OCI-LY1 (cell line): ENCODE measurements around the gene CIAO3.

Source experiments
- H2AFZ ChIP-seq: fragments of 200-600 bp; sonication (generic), shearing (Covaris generic); 2 replicates; pipeline ENCODE4 v1.6.0; 2014; ENCODE audit warnings: antibody characterized with exemption, mild to moderate bottlenecking, low read length
- H3F3A ChIP-seq: fragments of 200-600 bp; sonication (generic), shearing (Covaris generic); 2 replicates; pipeline ENCODE4 v1.6.0; 2014; ENCODE audit warnings: mild to moderate bottlenecking, antibody characterized with exemption, low read length, moderate library complexity; ENCODE audit not compliant: insufficient read depth
- H3K27ac ChIP-seq: fragments of 200-600 bp; sonication (generic); 2 replicates; pipeline ENCODE4 v1.5.1; 2014; ENCODE audit warnings: low read length, mixed run types, mild to moderate bottlenecking, low read depth; ENCODE audit not compliant: poor library complexity, severe bottlenecking
- H3K27me3 ChIP-seq: fragments of 200-600 bp; sonication (generic); 2 replicates; pipeline ENCODE4 v1.6.0; 2014; ENCODE audit warnings: antibody characterized with exemption, mild to moderate bottlenecking, low read length, moderate library complexity; ENCODE audit not compliant: insufficient read depth
- H3K36me3 ChIP-seq: fragments of 200-600 bp; sonication (generic); 2 replicates; pipeline ENCODE4 v1.6.1; 2014; ENCODE audit warnings: mild to moderate bottlenecking, antibody characterized with exemption, low read length, moderate library complexity, mixed read lengths; ENCODE audit not compliant: insufficient read depth
- H3K4me1 ChIP-seq: fragments of 200-600 bp; sonication (generic); 2 replicates; pipeline ENCODE4 v1.5.1; 2014; ENCODE audit warnings: mild to moderate bottlenecking, low read length, moderate library complexity; ENCODE audit not compliant: insufficient read depth, severe bottlenecking
- H3K4me2 ChIP-seq: fragments of 200-600 bp; sonication (generic), shearing (Covaris generic); 2 replicates; pipeline ENCODE4 v1.6.1; 2014; ENCODE audit warnings: low read length
- H3K4me3 ChIP-seq: fragments of 200-600 bp; sonication (generic); 2 replicates; pipeline ENCODE4 v1.5.1; 2014; ENCODE audit warnings: low read length, low read depth, mild to moderate bottlenecking, mixed read lengths; ENCODE audit not compliant: poor library complexity, severe bottlenecking
- H3K79me2 ChIP-seq: fragments of 200-600 bp; shearing (Covaris generic); 2 replicates; pipeline ENCODE4 v1.6.1; 2016; ENCODE audit warnings: mixed run types, low read length, mixed read lengths; ENCODE audit not compliant: insufficient read depth
- H3K9ac ChIP-seq: fragments of 200-600 bp; sonication (generic), shearing (Covaris generic); 2 replicates; pipeline ENCODE4 v1.6.1; 2014; ENCODE audit warnings: mild to moderate bottlenecking, low read length, mixed read lengths
- H3K9me2 ChIP-seq: fragments of 200-600 bp; sonication (generic), shearing (Covaris generic); 2 replicates; pipeline ENCODE4 v1.6.1; 2014; ENCODE audit warnings: low read depth, mild to moderate bottlenecking, low read length, mixed read lengths
- H3K9me3 ChIP-seq: fragments of 200-600 bp; shearing (Covaris generic); 2 replicates; pipeline ENCODE4 v1.6.1; 2014; ENCODE audit warnings: low read length, mixed read lengths
- H4K20me1 ChIP-seq: fragments of 200-600 bp; sonication (generic), shearing (Covaris generic); 2 replicates; pipeline ENCODE4 v1.6.0; 2016; ENCODE audit warnings: mild to moderate bottlenecking, low read length; ENCODE audit not compliant: insufficient read depth
- EZH2 ChIP-seq: fragments of 200-600 bp; sonication (generic), shearing (Covaris generic); IDR thresholded peaks from 2 replicates; pipeline ENCODE4 v1.8.0; 2017; ENCODE audit warnings: borderline replicate concordance, mixed run types, mild to moderate bottlenecking, antibody characterized with exemption, low read length, moderate library complexity, mixed read lengths
- TF ChIP-seq, protein P1 (sequence below): fragments of 200-600 bp; sonication (generic), shearing (Covaris generic); IDR thresholded peaks from 2 replicates; pipeline ENCODE4 v1.5.1; 2017; ENCODE audit warnings: mild to moderate bottlenecking, antibody characterized with exemption, low read length, moderate library complexity, mixed read lengths

CIAO3 gene

DNA sequence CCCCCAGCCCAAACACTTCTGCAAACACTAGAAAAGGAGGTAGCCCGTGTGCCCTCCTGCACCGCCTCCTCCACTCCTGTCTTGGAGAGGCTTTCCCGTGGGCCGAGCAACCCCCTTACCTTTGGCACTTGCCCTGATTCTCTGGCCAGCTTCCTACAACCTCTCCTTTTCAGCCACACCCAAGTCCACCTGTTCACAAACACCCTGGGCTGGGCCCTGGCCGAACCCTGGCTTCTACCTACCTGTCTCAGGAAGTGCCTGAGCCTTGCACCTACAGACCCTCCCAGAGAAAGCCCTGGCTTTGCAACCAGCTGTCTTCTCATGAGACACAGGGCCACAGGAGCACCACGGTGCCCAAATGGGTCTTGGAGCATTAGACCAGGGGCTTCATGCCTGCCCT is 21.9 kb downstream of the CIAO3 start:
- Histone ChIP-seq H4K20me1 (no peaks in the 10 kb centered on the region), H3K27ac (no peak overlapping the region), H3K27me3 (peaks cover 18% of the 10 kb centered on the region), H3K9me3 (no peaks in the 10 kb centered on the region), H3K4me2 (no peak overlapping the region), H3K4me1 (peaks cover 42% of the 10 kb centered on the region), H3K9me2 (no peaks in the 10 kb centered on the region), H3F3A (no peaks in the 10 kb centered on the region), H3K4me3 (no peak overlapping the region), H3K9ac (no peak overlapping the region), H2AFZ (no peak overlapping the region), H3K36me3 (peaks cover 8% of the 10 kb centered on the region), H3K79me2 (no peaks in the 10 kb centered on the region)
- TF ChIP-seq, protein P1, sequence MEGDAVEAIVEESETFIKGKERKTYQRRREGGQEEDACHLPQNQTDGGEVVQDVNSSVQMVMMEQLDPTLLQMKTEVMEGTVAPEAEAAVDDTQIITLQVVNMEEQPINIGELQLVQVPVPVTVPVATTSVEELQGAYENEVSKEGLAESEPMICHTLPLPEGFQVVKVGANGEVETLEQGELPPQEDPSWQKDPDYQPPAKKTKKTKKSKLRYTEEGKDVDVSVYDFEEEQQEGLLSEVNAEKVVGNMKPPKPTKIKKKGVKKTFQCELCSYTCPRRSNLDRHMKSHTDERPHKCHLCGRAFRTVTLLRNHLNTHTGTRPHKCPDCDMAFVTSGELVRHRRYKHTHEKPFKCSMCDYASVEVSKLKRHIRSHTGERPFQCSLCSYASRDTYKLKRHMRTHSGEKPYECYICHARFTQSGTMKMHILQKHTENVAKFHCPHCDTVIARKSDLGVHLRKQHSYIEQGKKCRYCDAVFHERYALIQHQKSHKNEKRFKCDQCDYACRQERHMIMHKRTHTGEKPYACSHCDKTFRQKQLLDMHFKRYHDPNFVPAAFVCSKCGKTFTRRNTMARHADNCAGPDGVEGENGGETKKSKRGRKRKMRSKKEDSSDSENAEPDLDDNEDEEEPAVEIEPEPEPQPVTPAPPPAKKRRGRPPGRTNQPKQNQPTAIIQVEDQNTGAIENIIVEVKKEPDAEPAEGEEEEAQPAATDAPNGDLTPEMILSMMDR, result no peak
- no peak for TF ChIP-seq EZH2

DNA sequence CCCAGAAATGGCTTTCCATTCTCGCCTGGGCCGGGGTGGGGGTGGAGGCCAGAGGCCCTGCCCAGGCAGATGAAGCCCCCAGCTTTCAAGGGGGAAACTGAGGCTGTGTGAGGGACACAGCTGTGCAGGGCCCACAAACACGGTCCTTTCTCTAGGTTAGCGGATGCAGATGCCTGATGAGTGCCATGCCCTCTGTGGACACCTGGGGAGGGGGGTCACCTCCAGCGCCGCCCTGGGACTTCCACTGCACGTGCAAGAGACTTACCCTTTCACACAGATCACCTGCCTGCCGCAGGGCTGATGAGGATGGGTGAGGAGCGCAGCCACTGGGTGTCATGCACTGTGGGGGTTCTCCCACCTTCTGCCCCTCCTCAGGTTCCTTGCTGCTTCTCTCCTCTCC is 22.4 kb downstream of the CIAO3 start:
- H3K27me3 ChIP-seq, result peaks cover 18% of the 10 kb centered on the region
- TF ChIP-seq, protein P1, result no peak
- TF ChIP-seq EZH2, result no peak
- no peaks in the 10 kb centered on the region for H3K9me2 ChIP-seq
- no peak overlapping the region for H3K27ac ChIP-seq
- H3K79me2 ChIP-seq, result no peaks in the 10 kb centered on the region
- no peak overlapping the region for H3K9ac ChIP-seq
- no peak overlapping the region for H3K4me3 ChIP-seq
- H3K4me1 ChIP-seq, result peaks cover 40% of the 10 kb centered on the region
- no peaks in the 10 kb centered on the region for H3F3A ChIP-seq
- H4K20me1 ChIP-seq, result no peaks in the 10 kb centered on the region
- H2AFZ ChIP-seq, result no peak overlapping the region
- no peaks in the 10 kb centered on the region for H3K9me3 ChIP-seq
- no peak overlapping the region for H3K4me2 ChIP-seq
- peaks cover 8% of the 10 kb centered on the region for H3K36me3 ChIP-seq

DNA sequence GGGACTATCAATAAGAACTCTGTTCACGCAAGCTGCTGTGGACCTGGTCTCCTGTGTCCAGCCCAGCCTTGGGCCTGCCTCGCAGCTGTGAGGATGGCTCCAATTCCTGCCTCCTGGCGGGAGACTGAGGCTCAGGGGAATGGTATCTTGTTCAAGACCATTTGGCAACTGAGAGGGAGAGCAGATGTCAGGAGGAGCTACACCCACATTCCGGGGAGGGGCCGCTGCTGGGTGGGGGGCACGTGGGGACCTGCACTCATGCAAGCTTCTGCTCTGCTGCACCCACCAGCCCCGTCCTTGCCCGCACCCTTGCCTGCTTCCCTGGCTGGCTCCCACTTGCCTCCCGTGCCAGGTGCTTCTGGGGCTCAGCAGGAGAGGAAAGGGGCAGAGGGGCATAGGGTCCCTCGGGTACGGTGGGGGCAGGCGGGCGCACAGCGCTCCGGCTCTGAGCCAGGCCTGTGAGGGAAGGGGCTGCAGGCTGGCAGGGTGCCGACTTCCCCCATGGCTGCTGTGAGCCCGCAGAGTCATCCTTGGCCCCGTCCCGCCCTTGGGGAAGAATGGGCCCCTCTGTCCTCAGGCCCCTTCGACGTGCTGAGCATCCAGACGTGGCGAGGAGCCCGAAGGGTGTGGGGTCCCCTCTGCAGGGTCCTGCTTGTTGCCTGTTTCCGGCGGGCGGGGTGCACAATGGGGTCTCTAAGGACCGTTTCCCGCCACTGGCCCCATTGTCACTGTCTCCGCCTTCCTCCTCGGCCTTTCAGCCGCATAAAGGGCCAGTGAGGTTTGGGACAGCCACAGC is 23.1 kb downstream of the CIAO3 start:
- no peaks in the 10 kb centered on the region for H3K9me2 ChIP-seq
- no peaks in the 10 kb centered on the region for H3K79me2 ChIP-seq
- H3K4me3 ChIP-seq, result no peak overlapping the region
- no peaks in the 10 kb centered on the region for H3K9me3 ChIP-seq
- no peak overlapping the region for H3K27ac ChIP-seq
- no peak overlapping the region for H2AFZ ChIP-seq
- no peaks in the 10 kb centered on the region for H4K20me1 ChIP-seq
- H3K4me2 ChIP-seq, result no peak overlapping the region
- H3K36me3 ChIP-seq, result peaks cover 1% of the 10 kb centered on the region
- H3F3A ChIP-seq, result no peaks in the 10 kb centered on the region
- H3K4me1 ChIP-seq, result peaks cover 34% of the 10 kb centered on the region
- peaks cover 18% of the 10 kb centered on the region for H3K27me3 ChIP-seq
- no peak for TF ChIP-seq EZH2
- TF ChIP-seq, protein P1, result no peak
- no peak overlapping the region for H3K9ac ChIP-seq
